Measurements from ENCODE around the gene VSX1.

The VSX1 gene

GRCh38 chr20:25058051-25058846 is 23.7 kb downstream of the VSX1 start, which contains the start of gene ACSS1 (continued):
- TF ChIP-seq PRDM2 (tag by site-specific recombination; IDR thresholded peaks at IDR 0.05; ENCODE audit: borderline replicate concordance), result no peak
- peak; percentile 96 for TF ChIP-seq ZBTB20 (tag by site-specific recombination; IDR thresholded peaks at IDR 0.05)
- TF ChIP-seq ZIC2 (tag by site-specific recombination; IDR thresholded peaks at IDR 0.05), result peak; percentile 44; the same call in 1 of the 2 replicates
- peak; percentile 99 for TF ChIP-seq KLF1 (tag by site-specific recombination; IDR thresholded peaks at IDR 0.05)
- TF ChIP-seq ZBTB8A (tag by site-specific recombination; IDR thresholded peaks at IDR 0.05), result peak; percentile 48
- TF ChIP-seq ZNF544 (tag by site-specific recombination; IDR thresholded peaks at IDR 0.05), result no peak
- TF ChIP-seq SP3 (tag by site-specific recombination; IDR thresholded peaks at IDR 0.05), result peak; percentile 79
- TF ChIP-seq ZNF707 (tag by site-specific recombination; IDR thresholded peaks at IDR 0.05), result no peak

- Histone ChIP-seq H3K4me3 (ENCODE audit: low read depth, low read length) (peak overlapping the region; percentile 38), H3K27ac (ENCODE audit: extremely low read depth, low read depth, low read length) (peak overlapping the region; percentile 50; the same call in 1 of the 2 replicates), H3K4me1 (ENCODE audit: control insufficient read depth, insufficient read depth, low read length) (peaks cover 6% of the 10 kb centered on the region), H3K9me3 (ENCODE audit: control insufficient read depth, insufficient read depth, low read depth, low read length) (no peaks in the 10 kb centered on the region), H3K36me3 (ENCODE audit: control insufficient read depth in 2 of 2, insufficient read depth in 1 of 2, low read length in 2 of 2) (no peaks in the 10 kb centered on the region)
- ChIA-PET CTCF (interaction anchor here (1.0 kb wide), 1 partner anchor 119 kb away, joined by 3 read pairs; no protein-coding TSS in a partner anchor), POLR2A (no interaction called here)
- TF ChIP-seq KLF7 (tag by site-specific recombination; IDR thresholded peaks at IDR 0.05; ENCODE audit: borderline replicate concordance) (no peak), ZNF571 (tag by site-specific recombination; IDR thresholded peaks at IDR 0.05) (no peak), ZBTB8A (tag by site-specific recombination; IDR thresholded peaks at IDR 0.05) (peak; percentile 86), ZNF335 (tag by site-specific recombination; conservative IDR thresholded peaks at IDR 0.05) (peak; percentile 77), ZNF426 (tag by site-specific recombination; IDR thresholded peaks at IDR 0.05) (no peak), ZNF76 (tag by site-specific recombination; IDR thresholded peaks at IDR 0.05; ENCODE audit: borderline replicate concordance, low read depth) (peak; percentile 53; the same call in 1 of the 2 replicates), MZF1 (tag by site-specific recombination; IDR thresholded peaks at IDR 0.05; ENCODE audit: borderline replicate concordance) (no peak), SETDB1 (IDR thresholded peaks at IDR 0.05; ENCODE audit: insufficient read length, low read length) (no peak), ZNF585B (tag by site-specific recombination; IDR thresholded peaks at IDR 0.05) (no peak), ZNF148 (tag by site-specific recombination; IDR thresholded peaks at IDR 0.05; ENCODE audit: borderline replicate concordance) (no peak), ZNF112 (tag by site-specific recombination; IDR thresholded peaks at IDR 0.05) (no peak), ZSCAN18 (tag by site-specific recombination; IDR thresholded peaks at IDR 0.05) (no peak), BCL6B (tag by site-specific recombination; IDR thresholded peaks at IDR 0.05) (no peak), ZNF433 (tag by site-specific recombination; IDR thresholded peaks at IDR 0.05; ENCODE audit: low read depth) (no peak), ZNF664 (tag by site-specific recombination; IDR thresholded peaks at IDR 0.05) (no peak)
Measured at GRCh38 chr20:25057234-25058050, 24.5 kb downstream of the VSX1 start.

All from HEK293 (cell line).